ENCODE results near the gene LCE7A.

DNA sequence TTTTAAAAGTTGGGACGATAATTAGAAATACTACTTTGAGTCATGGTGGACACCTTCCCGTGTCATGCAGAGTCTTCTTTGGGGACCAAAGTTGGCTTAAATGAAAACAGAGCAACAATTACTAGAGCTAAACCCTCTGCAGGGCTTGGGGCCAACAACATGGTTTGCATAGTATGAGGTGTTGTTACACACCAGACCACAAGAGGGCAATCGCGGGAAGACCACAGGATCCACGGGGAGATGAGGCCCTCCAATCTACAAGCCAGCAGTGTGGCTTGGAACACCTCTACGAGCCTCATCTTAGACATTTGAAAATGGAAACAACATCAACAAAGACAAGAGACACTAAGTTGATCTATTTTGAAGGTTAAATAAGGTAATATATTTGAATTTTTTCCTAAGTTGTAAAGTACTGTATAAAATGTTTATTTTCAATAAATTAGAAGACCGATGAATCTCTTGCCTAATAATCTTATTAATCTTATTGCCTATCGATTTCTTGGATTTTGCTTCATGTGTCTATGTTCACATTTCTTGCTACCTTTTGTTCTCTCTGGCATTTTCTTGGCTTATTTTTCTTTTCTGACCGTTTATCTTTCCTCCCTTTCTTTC is 10.1 kb downstream of the LCE7A start:
- TF ChIP-seq EZH2 (IDR thresholded peaks at IDR 0.05): no peak
- TF ChIP-seq, protein P1, sequence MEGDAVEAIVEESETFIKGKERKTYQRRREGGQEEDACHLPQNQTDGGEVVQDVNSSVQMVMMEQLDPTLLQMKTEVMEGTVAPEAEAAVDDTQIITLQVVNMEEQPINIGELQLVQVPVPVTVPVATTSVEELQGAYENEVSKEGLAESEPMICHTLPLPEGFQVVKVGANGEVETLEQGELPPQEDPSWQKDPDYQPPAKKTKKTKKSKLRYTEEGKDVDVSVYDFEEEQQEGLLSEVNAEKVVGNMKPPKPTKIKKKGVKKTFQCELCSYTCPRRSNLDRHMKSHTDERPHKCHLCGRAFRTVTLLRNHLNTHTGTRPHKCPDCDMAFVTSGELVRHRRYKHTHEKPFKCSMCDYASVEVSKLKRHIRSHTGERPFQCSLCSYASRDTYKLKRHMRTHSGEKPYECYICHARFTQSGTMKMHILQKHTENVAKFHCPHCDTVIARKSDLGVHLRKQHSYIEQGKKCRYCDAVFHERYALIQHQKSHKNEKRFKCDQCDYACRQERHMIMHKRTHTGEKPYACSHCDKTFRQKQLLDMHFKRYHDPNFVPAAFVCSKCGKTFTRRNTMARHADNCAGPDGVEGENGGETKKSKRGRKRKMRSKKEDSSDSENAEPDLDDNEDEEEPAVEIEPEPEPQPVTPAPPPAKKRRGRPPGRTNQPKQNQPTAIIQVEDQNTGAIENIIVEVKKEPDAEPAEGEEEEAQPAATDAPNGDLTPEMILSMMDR (IDR thresholded peaks at IDR 0.05): peak; percentile 58

Measured in neural progenitor cell (in vitro differentiated cells).